NT2/D1 (cell line): ENCODE measurements around the gene VTN.

ENCODE experiments used
- DNase-seq: peaks from one replicate; pipeline ENCODE4 v3.0.0-alpha.2; 2011; ENCODE audit warnings: low read depth, low spot score
- H3K27me3 ChIP-seq: 2 replicates; pipeline ENCODE4 v1.6.0; 2011; ENCODE audit warnings: mild to moderate bottlenecking; ENCODE audit not compliant: insufficient read length, insufficient read depth
- H3K36me3 ChIP-seq: 2 replicates; pipeline ENCODE4 v1.6.1; 2011; ENCODE audit warnings: mild to moderate bottlenecking, low read length, mixed read lengths; ENCODE audit not compliant: insufficient read depth, insufficient read length
- H3K4me1 ChIP-seq: 2 replicates; pipeline ENCODE4 v1.5.1; 2011; ENCODE audit not compliant: insufficient read depth, insufficient read length
- H3K4me3 ChIP-seq: 2 replicates; pipeline ENCODE4 v1.5.1; 2011; ENCODE audit warnings: low read depth; ENCODE audit not compliant: insufficient read length
- H3K9ac ChIP-seq: 2 replicates; pipeline ENCODE4 v1.6.0; 2011; ENCODE audit warnings: low read depth; ENCODE audit not compliant: insufficient read length
- H3K9me3 ChIP-seq: 2 replicates; pipeline ENCODE4 v1.5.1; 2011; ENCODE audit warnings: mild to moderate bottlenecking, low read length; ENCODE audit not compliant: insufficient read depth
- SUZ12 ChIP-seq: IDR thresholded peaks from 2 replicates; pipeline ENCODE4 v1.6.1; 2011; ENCODE audit not compliant: insufficient read length, insufficient read depth; ENCODE audit errors: extremely low read depth
- YY1 ChIP-seq: IDR thresholded peaks from 2 replicates; pipeline ENCODE4 v1.6.1; 2011; ENCODE audit not compliant: insufficient read length, insufficient read depth
- ZNF274 ChIP-seq: IDR thresholded peaks from 2 replicates; pipeline ENCODE4 v1.6.1; 2011; ENCODE audit warnings: mild to moderate bottlenecking, low read depth, low read length

VTN gene

GRCh38 chr17:28402844-28403243, 32.7 kb upstream of the VTN start:
- TF ChIP-seq SUZ12: no peak
- TF ChIP-seq YY1: no peak
- no peak for TF ChIP-seq ZNF274
- H3K4me1 ChIP-seq: peaks cover 11% of the 10 kb centered on the region
- H3K9ac ChIP-seq: no peak overlapping the region
- H3K4me3 ChIP-seq: no peak overlapping the region
- peaks cover 68% of the 10 kb centered on the region for H3K27me3 ChIP-seq
- no peaks in the 10 kb centered on the region for H3K9me3 ChIP-seq
- peaks cover 31% of the 10 kb centered on the region for H3K36me3 ChIP-seq
- no peak for DNase-seq

GRCh38 chr17:28402224-28402630, 32.1 kb upstream of the VTN start:
- H3K36me3 ChIP-seq: peaks cover 33% of the 10 kb centered on the region
- DNase-seq: no peak
- H3K9ac ChIP-seq: no peak overlapping the region
- H3K9me3 ChIP-seq: no peaks in the 10 kb centered on the region
- peaks cover 68% of the 10 kb centered on the region for H3K27me3 ChIP-seq
- no peak overlapping the region for H3K4me3 ChIP-seq
- TF ChIP-seq YY1 (no peak), SUZ12 (no peak), ZNF274 (no peak)
- H3K4me1 ChIP-seq: peaks cover 11% of the 10 kb centered on the region

- Histone ChIP-seq H3K9me3 (no peaks in the 10 kb centered on the region), H3K4me1 (peaks cover 5% of the 10 kb centered on the region), H3K4me3 (no peak overlapping the region), H3K36me3 (peaks cover 48% of the 10 kb centered on the region), H3K27me3 (peaks cover 57% of the 10 kb centered on the region), H3K9ac (no peak overlapping the region)
- no peak for TF ChIP-seq YY1
- no peak for TF ChIP-seq SUZ12
- TF ChIP-seq ZNF274: no peak
- no peak for DNase-seq
Observed at GRCh38 chr17:28399808-28400207, 29.7 kb upstream of the VTN start.

DNA sequence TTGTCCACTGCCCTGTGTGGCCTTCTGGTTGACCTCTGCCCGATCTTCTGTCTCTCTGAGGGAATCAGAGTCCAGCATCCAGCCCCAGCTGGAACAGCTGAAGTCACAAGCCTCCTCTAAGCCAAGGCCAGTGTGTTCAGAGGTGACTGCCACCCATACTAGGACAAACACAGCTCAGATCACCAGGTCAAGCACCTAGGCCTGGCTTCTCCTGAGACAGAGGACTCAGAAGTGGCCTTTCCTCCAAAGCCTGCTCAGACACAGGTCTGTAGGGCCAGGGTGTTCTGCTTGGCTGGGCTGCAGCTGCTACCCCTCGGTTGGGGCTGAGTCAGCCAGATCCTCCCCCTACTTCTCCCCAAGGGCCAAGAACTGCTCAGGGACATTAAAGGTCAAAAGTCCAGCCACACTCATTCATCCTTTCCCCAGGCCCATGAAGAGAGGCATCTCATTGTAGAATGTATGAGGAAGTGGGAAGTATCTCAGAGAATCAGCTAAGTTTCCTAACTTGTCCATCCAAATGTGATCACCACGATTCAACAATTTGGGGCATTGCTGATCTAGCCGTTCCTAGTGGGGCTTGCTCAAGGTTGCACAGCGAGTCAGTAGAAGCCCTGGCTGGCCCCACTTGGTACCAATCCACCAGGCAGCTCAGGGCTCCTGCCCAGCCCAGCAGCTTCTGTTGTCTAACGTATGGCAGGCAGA, 28.3 kb upstream of the VTN start:
- no peak for DNase-seq
- peaks cover 5% of the 10 kb centered on the region for H3K4me1 ChIP-seq
- H3K4me3 ChIP-seq: no peak overlapping the region
- H3K9me3 ChIP-seq: no peaks in the 10 kb centered on the region
- H3K9ac ChIP-seq: no peak overlapping the region
- peaks cover 43% of the 10 kb centered on the region for H3K27me3 ChIP-seq
- H3K36me3 ChIP-seq: peaks cover 48% of the 10 kb centered on the region
- no peak for TF ChIP-seq ZNF274
- TF ChIP-seq SUZ12: no peak
- no peak for TF ChIP-seq YY1

GRCh38 chr17:28397687-28398279, 27.7 kb upstream of the VTN start:
- H3K36me3 ChIP-seq: peaks cover 48% of the 10 kb centered on the region
- TF ChIP-seq SUZ12: no peak
- no peak for TF ChIP-seq ZNF274
- TF ChIP-seq YY1: no peak
- H3K9me3 ChIP-seq: no peaks in the 10 kb centered on the region
- no peak for DNase-seq
- H3K4me1 ChIP-seq: peaks cover 5% of the 10 kb centered on the region
- peaks cover 37% of the 10 kb centered on the region for H3K27me3 ChIP-seq
- H3K4me3 ChIP-seq: no peak overlapping the region
- H3K9ac ChIP-seq: no peak overlapping the region

DNA sequence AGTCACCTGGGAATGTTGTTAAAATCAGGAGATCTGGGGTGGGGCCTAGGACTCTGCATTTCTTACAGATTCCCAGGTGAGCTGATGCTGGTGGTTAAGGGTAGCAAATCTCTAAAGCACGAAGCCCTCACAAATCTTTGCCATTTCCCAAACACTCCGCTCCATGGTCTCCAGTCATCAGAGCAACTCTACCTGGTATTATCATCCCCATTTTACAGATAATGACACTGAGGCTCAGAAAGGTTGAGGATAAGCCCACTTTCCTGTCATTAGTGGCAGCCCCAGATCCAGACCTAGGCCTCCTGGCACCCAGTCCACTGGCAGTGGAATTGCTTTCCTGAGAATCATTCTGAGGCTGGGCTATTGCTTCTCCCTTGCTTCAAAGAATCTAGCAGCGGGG, 27.2 kb upstream of the VTN start:
- Histone ChIP-seq H3K9me3 (no peaks in the 10 kb centered on the region), H3K4me3 (no peak overlapping the region), H3K36me3 (peaks cover 44% of the 10 kb centered on the region), H3K4me1 (peaks cover 2% of the 10 kb centered on the region), H3K9ac (no peak overlapping the region), H3K27me3 (peaks cover 36% of the 10 kb centered on the region)
- no peak for DNase-seq
- no peak for TF ChIP-seq YY1
- TF ChIP-seq SUZ12: no peak
- no peak for TF ChIP-seq ZNF274

GRCh38 chr17:28396635-28397239, 26.6 kb upstream of the VTN start:
- H3K9me3 ChIP-seq: no peaks in the 10 kb centered on the region
- TF ChIP-seq YY1: no peak
- no peak for TF ChIP-seq ZNF274
- no peak for TF ChIP-seq SUZ12
- H3K9ac ChIP-seq: no peak overlapping the region
- H3K36me3 ChIP-seq: peaks cover 40% of the 10 kb centered on the region
- H3K27me3 ChIP-seq: peaks cover 33% of the 10 kb centered on the region
- H3K4me3 ChIP-seq: no peak overlapping the region
- DNase-seq: no peak
- no peaks in the 10 kb centered on the region for H3K4me1 ChIP-seq
